ENCODE data around the gene KIF1B. TPM values are rescaled to one million over a fixed set of nuclear protein-coding genes. Genes with fewer than 3 reads are reported as not detected.
A peak's percentile ranks its signal among the peaks of the same experiment; 100 is the strongest.

Gene KIF1B
- total RNA-seq, 1 donor from 2014 or later = 70.4 TPM

GRCh38 chr1:10306435-10306834 lies 96.1 kb downstream of the KIF1B start:
- no peak for ATAC-seq
- intact Hi-C loops (cut with DNase I) = no loop called here
- DNase-seq (ENCODE audit: low spot score) = no peak

GRCh38 chr1:10308001-10308400 lies 97.6 kb downstream of the KIF1B start:
- ATAC-seq (peak; percentile 60), DNase-seq (ENCODE audit: low spot score) (no peak)
- intact Hi-C loops (cut with DNase I) = no loop called here

DNA sequence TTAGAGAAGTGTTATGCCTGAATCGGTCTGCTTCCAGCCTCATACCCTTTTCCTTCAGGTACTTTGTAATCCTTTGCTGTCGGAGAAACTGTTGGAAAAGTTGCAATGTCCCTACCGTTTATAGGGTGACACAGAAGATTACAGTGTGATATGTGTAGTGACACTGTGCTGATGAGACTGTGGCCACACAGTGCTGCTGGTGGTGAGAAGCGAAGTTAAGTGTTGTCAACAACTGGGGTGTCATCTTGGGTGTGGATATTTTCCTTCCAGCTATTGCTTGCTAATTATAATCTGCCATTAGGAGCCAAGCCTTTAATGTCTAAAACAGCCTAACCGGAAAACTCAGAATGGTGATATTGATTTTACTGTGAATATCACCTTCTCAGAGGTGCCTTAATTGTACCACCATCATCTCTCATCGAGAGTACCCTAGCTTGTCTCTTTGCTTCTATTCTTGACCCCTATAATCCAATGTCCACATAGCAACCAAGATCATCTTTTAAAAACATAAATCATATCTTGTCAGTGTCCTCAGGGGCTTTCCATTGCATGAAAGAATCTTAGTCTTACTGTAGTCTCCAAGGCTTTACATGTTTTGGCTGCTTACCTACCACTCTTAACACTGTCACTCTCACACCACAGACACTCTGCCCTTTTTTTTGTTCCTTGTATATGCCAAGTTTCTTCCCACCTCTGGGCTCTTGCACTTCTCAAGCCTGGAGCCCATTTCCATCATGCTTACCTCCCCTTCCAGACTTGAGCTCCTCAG lies 99.1 kb downstream of the KIF1B start:
- DNase-seq (ENCODE audit: low spot score) (no peak), ATAC-seq (no peak)
- intact Hi-C loops (cut with DNase I) = no loop called here

DNA sequence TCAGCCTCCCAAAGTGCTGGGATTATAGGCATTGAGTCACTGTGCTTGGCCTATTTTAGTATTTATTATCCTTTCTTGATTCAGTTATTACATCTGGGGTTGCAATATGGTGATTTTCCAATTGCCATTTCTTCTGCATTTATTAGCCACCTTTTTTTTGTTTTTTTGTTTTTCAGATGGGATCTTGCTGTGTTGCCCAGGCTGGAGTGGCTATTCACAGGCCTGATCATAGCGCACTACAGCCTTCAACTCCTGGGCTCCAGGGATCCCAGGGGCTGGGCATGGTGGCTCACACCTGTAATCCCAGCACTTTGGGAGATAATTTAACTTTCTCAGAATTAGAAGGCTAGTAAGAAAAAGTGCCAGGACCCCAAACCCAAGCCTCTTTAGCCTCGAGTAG lies 106.4 kb downstream of the KIF1B start:
- DNase-seq (ENCODE audit: low spot score) (no peak), ATAC-seq (no peak)
- intact Hi-C loops (cut with DNase I) = no loop called here

DNA sequence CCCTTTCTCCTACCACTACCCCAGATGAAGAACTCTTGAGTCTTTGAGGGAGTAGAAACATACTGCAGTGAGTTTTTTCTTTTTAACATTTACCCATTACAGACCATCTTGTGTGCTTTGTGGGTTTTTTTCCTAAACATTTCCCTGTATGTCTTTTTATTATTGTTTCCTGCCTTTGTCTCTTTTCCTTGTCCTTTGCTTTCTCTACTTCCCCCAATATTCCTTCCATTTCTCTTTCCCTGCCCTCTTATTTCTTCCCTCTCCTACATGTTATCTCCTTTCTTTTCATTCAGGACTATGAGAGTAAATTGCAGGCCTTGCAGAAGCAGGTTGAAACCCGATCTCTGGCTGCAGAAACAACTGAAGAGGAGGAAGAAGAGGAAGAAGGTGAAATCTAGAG lies 109.4 kb downstream of the KIF1B start:
- DNase-seq (ENCODE audit: low spot score) = no peak
- intact Hi-C loops (cut with DNase I) = no loop called here
- no peak for ATAC-seq

DNA sequence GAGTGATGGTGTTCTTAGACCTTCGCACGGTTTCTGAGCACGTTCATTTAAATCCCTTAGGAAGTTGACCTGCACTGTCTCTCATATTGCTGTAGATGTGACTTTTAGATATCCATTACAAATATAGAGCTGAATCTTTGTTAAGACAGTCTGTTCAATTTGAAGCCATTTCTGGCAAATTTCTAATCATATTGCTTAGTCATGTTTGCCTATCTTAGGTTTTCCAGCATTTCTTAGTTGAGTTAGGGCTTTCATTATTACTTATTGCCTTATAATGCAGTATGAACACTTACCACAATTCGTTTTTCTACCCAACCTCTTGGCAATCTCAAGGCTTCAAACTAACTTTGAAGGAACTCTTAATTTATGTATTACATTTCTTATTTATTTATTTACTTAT lies 110.0 kb downstream of the KIF1B start:
- no peak for DNase-seq (ENCODE audit: low spot score)
- ATAC-seq = no peak
- intact Hi-C loops (cut with DNase I) = no loop called here

- no peak for ATAC-seq
- intact Hi-C loops (cut with DNase I) = no loop called here
- DNase-seq (ENCODE audit: low spot score) = no peak
Measured at GRCh38 chr1:10322821-10323220, 112.5 kb downstream of the KIF1B start.

- intact Hi-C loops (cut with DNase I) = no loop called here
- no peak for ATAC-seq
Measured at GRCh38 chr1:10324627-10325026, 114.3 kb downstream of the KIF1B start.

GRCh38 chr1:10325521-10325920 lies 115.2 kb downstream of the KIF1B start:
- intact Hi-C loops (cut with DNase I) = no loop called here
- ATAC-seq = no peak
- no peak for DNase-seq (ENCODE audit: low spot score)

More at GRCh38 chr1:10324627-10325026, 114.3 kb downstream of the KIF1B start:
- DNase-seq (ENCODE audit: low spot score) = no peak

DNA sequence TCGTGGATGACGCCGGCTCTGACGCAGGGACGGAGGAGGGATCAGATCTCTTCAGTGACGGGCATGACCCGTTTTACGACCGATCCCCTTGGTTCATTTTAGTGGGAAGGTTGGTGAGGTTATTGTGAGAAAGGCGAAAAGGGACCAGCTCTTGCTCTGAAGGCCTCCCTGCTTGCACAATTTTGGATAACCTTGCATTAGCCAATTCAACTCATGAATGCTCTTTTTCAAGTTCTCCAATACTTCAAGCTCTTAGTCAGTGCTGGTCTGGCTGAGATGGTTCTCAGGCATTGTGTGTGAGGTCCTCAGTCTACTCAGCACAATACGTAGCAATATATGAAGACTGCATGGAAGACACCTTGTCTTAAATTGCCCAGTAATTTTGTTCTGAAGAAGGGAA lies 115.9 kb downstream of the KIF1B start:
- ATAC-seq = no peak
- intact Hi-C loops (cut with DNase I) = no loop called here
- no peak for DNase-seq (ENCODE audit: low spot score)

DNA sequence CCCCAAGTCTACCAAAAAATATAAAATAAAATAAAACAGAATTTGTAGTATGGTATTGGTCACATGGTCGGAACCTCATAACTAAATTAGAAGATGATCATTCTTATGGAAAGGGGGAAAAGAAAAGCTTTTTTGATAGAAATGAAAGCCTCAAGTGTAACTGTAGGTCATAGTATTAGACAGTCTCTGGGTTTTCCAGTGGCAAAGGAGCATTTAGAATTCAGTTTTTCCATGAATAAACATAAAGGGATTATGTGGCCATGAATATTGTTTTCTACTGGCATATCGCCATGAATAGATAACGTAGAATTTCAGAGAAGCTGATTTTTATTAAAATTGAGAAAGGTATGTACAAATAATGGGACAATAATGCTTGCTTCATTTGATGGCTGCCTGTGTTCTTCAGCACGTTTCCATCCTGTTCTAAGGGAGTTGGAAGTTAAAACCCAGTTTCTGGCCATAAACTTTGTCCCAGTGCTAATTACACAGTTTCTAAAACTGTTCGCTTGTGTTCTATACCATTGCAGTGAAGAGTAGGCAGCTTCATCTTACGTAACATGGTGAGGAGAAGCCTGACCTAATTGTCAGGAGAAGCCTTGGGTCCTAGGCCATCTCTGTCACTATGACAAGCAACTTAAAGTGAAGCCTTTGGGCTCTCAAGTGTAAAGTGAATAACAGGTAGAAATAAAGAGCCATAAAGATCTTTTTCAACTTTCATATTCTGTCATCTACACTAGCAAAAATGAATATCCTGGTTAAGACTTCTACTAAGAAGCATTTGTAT lies 118.0 kb downstream of the KIF1B start:
- no peak for DNase-seq (ENCODE audit: low spot score)
- no peak for ATAC-seq
- intact Hi-C loops (cut with DNase I) = no loop called here

DNA sequence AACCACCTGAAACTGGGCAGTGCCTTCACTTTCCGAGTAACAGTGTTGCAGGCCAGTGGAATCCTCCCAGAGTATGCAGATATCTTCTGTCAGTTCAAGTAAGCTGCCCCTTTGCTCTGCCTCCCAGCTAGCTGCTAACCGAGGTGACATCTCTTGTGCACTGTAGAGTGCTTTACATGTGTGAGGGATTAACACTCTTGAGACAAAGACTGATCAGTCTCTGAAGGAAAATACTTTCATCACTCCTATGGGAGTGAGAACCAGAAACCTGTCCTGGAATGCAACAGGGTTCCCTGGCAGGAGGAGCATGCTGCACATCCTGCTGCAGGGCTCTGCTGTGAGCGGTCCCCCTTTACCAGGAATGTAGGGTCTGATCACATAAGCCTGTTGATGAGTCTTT lies 127.1 kb downstream of the KIF1B start:
- DNase-seq (ENCODE audit: low spot score) = no peak
- intact Hi-C loops (cut with DNase I) = loop anchor here (10.0 kb wide), 1 partner anchor 123 kb away; the partner anchor contains the start of gene KIF1B
- no peak for ATAC-seq

DNA sequence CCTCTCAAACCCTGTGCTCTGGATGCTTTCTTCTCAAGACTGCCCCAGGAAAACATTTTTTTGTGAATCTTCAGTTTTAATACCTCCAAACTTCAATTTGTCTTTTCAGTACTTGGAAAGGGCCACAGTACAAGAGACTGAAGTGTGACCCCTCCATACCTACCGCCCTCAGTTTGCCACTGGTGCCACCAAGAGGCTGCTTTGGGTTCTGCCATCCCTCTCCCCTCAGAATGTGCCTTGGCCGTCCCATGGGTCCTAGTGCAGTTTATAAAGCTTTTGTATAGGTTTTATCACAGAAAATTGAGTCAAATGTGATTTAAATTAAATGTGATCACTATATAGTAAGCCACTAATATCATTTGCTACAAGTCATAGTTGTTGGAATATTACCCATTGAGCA lies 127.7 kb downstream of the KIF1B start:
- peak; percentile 94 for ATAC-seq
- DNase-seq (ENCODE audit: low spot score) = peak; percentile 67
- intact Hi-C loops (cut with DNase I) = loop anchor here (10.0 kb wide), 1 partner anchor 123 kb away; the partner anchor contains the start of gene KIF1B

DNA sequence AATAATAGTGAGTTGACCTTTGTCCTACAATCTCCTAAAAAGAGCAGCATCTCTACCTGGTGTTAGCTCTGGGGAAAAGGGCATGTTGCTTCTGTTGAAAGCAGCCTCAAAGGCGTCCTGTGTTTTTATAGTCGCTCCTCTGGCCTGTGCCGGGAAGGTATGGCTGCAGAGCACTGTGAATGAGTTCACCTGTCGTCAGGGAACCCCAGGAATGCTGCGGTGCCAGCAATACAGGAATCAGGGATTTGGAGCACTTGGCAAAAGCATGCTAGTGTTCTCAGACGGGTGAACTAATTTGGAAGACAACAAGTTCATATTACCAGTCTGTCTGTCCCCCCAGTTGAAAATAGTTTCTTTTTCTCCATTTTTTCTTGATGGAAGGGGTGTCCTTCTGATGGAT lies 128.2 kb downstream of the KIF1B start:
- no peak for DNase-seq (ENCODE audit: low spot score)
- intact Hi-C loops (cut with DNase I) = loop anchor here (10.0 kb wide), 1 partner anchor 124 kb away; the partner anchor contains the start of gene KIF1B
- no peak for ATAC-seq

DNA sequence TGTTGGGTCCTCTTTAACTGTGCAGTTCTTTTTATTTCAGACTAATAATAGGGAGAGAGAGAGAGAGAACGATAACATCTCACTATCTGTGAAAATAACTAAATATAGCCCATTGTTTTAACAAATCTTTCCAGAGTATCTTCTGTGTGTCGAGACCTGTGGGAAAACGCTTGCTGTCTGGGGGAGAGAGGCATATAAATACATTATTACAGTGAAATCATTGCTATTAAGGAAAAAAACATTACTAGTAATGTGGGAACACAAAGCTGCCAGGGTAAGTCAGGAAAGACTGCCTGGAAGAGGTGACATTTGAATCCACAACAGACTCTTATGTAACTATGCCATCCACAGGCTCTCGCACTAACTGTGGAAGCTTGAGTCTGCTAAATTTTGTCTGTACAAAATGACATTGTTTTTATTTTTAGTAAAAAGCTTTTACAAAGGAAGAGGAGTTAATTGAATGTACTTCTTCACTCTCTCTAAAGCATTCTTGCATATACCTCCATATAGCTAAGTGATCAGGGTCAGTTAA lies 128.7 kb downstream of the KIF1B start:
- intact Hi-C loops (cut with DNase I) = loop anchor here (10.0 kb wide), 1 partner anchor 124 kb away; the partner anchor contains the start of gene KIF1B
- DNase-seq (ENCODE audit: low spot score) (no peak), ATAC-seq (no peak)

DNA sequence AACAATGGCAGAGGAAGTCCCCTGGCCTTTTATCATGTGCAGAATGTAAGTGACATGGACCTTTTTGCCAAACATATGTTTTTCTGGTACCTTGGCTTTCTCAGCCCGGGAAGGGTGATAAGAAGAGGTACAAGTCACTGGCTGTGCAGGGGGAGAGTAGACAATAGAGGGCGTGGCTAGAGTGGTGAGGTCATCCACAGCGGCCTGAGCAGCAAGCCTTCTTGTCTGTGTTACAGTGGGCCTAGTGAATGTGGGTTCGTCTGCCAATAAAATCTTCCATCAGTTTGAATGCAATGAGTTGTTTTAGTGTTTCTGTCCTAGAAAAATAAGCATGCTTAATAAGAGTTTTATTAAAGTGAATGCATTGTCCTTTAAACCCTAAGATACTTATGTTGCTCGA lies 129.4 kb downstream of the KIF1B start:
- DNase-seq (ENCODE audit: low spot score) (no peak), ATAC-seq (peak; percentile 80)
- intact Hi-C loops (cut with DNase I) = loop anchor here (10.0 kb wide), 1 partner anchor 125 kb away; the partner anchor contains the start of gene KIF1B

- intact Hi-C loops (cut with DNase I) = no loop called here
- ATAC-seq (no peak), DNase-seq (ENCODE audit: low spot score) (no peak)
Measured at GRCh38 chr1:10340930-10341590, 130.7 kb downstream of the KIF1B start.

GRCh38 chr1:10347109-10347508 lies 136.7 kb downstream of the KIF1B start:
- ATAC-seq (no peak), DNase-seq (ENCODE audit: low spot score) (no peak)
- intact Hi-C loops (cut with DNase I) = no loop called here

GRCh38 chr1:10353282-10353681 lies 142.9 kb downstream of the KIF1B start:
- DNase-seq (ENCODE audit: low spot score) = no peak
- intact Hi-C loops (cut with DNase I) = no loop called here
- peak; percentile 36 for ATAC-seq

Data from sciatic nerve (tissue), 2 donors.